ENCODE measurements around the gene ELMO1.

The ELMO1 gene

GRCh38 chr7:37364856-37365255, 83.8 kb downstream of the ELMO1 start:
- no peak for DNase-seq

DNA sequence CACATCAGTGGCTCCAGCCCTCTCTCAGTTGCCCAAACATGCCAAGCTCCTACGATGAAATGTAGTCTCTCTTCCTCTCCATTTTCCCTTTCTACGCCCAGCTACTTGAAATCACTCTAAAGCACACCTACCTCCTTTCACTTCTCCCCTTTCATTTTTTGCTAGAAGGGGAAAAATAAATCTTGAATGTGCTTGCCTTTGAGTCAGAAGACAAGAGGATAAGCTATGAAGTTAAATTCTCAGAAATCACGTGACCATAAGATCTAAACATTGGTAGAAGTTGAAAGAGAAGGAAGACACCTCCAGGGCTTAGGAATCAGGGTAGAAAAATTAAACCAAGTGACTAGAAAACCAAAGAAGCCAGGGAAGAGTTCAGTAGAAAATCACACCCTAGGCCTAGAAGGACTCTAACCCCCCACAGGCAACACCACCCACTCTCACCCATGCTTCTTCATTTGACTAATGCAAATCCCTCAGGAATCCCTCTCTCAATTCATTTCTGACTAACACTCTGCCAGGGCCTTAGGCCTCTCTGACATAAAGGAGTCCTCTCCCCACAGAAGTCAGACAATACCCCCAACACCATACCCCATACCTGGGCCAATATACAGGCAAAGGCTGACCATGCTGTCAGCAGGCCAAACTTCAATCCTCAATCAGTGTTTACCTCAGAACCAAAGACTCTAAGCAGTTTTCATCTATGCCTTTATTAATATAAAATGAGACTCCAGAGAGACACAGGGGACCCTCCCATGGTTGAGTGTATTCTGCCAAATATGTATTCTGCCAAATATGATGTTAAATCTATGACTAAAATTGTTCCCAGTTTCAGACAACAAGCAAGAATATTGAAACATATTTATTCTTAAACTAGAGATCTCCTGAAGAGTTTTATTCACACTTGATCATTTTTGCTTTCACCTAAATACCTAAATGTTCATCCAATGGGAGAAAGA, 84.8 kb downstream of the ELMO1 start:
- no peak for DNase-seq

GRCh38 chr7:37362802-37363201, 85.9 kb downstream of the ELMO1 start:
- DNase-seq: no peak

- no peak for DNase-seq
Measured at GRCh38 chr7:37360484-37360883, 88.2 kb downstream of the ELMO1 start.

DNA sequence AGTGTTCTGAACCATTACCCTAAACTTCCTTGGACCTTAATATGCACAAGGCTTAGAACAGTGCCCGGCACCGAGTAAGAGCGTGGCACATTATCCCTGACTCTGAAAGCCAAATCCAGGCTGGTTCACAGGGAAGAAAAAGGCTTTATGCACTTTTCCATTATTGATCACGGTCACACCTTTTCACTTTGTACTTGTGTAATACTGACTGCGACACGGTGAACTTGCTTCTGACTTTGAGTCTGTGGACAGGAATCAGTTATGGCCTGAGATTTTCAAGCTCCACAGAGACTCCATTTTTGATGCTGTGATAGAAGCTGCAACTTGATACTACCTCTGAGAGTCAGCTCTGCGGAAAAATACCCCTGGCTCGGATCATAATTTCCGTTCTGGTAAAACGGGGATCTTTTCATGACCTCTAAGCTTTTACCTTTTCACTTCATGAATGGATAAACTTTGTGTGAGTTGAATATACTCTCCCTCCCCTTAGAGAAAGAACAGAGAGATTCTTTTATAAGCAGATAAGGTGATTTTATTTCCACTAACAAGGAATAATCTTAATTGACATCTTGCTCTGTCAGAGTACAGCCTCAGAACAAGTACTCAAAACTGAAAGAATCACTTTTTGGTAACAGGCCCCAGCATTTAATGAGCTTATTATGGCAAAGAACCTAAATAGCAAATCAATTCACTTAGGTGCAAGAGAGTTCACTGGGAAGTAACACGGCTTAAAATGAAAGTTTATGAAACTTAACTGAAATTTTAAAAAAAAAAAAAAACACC, 88.8 kb downstream of the ELMO1 start:
- no peak for DNase-seq

GRCh38 chr7:37359180-37359579, 89.5 kb downstream of the ELMO1 start:
- no peak for DNase-seq

DNA sequence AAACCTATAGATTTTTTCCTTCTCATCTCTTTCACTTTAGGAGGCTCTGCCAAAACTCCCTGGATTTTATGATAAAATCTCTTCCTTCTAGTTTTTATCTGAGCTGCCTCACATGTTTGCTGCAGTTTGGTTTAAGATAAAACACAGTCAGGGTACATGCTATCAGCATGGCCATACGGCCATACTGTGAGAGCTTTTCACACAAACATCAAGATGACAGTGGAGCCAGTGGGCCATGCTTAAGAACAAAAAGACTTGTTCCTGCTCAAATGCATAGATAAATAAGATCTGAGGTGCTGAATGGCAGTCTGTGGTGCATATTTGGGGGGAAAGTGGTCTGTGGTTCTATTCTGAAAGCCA, 91.0 kb downstream of the ELMO1 start:
- DNase-seq: no peak

GRCh38 chr7:37356911-37357636, 91.6 kb downstream of the ELMO1 start:
- no peak for DNase-seq

GRCh38 chr7:37354656-37355131, 94.0 kb downstream of the ELMO1 start:
- DNase-seq: peak; percentile 36

GRCh38 chr7:37353949-37354655, 94.6 kb downstream of the ELMO1 start:
- no peak for DNase-seq

- no peak for DNase-seq
Measured at GRCh38 chr7:37352974-37353948, 95.4 kb downstream of the ELMO1 start.

DNA sequence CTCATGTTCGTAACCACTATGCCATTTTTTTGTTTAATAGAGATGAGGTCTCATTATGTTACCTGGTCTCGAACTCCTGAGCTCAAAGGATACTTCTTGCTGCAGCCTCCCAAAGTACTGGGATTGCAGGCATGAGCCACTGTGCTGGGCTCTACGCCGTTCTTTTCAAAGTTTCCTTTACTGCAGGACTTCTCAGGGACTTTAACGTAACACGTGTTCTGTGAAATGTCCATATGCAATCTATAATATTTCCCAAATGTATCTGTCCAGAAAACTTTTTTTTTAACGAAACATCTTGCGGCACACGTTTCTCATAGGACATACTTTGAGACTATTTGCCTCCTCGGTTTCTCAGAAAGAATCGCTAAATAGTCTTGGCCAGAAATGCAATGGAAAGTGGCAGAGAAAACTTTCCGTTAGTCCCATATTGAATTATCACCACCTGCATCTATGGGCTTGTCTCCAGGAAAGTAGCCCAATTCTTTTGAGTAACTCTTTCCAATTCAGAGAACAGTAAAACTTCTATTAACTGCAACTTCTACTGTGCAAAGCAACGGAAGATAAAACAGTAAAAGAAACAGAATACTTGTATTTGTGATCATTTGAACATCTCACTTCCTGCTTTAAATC, 96.3 kb downstream of the ELMO1 start:
- DNase-seq: no peak

DNA sequence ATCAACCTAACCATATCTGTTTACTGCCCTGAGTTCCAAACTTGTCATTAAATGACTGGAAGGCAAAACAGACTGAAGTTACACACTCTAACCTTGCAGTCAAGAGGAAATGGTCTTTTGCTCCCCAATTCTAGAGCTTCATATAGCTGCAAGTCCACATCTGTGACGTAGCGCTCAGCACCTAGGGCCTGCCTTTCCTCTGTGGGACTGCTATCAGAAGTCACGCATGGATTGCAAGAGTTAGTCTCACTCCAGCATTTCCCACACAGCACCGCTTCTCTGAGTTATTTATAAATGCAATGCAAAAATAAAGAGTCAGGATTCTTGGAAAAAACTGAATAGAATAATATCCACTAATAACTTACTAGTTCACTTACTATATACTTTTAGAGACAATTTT, 96.9 kb downstream of the ELMO1 start:
- DNase-seq: no peak

DNA sequence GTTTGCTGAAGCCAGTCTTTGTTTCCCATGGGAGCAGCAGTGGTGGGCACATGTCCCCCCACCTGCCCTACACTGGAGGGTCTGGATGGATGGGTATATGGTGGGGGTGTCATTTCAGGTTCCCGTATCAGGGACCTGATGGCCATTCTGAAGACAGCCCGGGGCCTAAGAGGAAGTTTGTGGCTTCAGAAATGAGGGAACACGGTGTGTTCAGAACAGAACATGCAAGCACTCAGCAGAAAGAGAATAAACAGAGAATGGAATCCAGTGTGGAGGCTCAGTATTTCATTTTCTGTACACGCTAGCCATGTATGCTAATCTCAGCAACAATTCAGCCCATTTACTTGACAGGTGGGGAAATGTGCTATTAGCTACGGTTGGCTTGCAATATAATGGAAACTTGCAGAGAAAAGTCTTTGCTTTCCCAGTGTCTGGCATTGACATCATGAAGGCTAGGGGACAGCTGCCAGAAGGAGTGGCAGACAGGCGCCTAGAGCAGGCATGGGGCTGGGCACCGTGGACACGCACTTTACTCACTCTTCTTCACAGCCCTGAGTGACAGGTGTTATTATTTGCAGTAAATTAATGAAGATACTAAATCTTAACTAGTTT, 98.6 kb downstream of the ELMO1 start:
- no peak for DNase-seq

- no peak for DNase-seq
Measured at GRCh38 chr7:37348982-37349381, 99.7 kb downstream of the ELMO1 start.

DNA sequence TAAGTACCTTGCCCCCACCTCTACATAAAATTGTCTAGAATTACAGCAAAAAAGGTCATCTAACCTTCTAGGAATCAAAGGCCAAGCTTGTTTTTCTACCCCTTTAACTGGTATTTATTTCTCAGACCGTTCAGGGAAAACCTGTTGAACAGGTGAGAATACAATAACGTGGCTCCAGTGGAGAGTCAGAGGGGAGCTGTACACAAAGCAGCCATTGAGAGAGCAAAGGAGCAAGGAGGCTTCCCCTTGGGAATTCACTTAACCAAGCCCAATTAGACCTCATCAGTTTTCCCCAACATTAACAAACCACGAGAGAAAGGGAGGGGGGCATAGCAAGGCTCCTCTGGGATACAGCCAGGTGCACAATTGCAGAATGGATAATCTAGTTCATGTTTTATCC, 101.9 kb downstream of the ELMO1 start:
- DNase-seq: no peak

- DNase-seq: no peak
Measured at GRCh38 chr7:37344886-37345579, 103.6 kb downstream of the ELMO1 start.

DNA sequence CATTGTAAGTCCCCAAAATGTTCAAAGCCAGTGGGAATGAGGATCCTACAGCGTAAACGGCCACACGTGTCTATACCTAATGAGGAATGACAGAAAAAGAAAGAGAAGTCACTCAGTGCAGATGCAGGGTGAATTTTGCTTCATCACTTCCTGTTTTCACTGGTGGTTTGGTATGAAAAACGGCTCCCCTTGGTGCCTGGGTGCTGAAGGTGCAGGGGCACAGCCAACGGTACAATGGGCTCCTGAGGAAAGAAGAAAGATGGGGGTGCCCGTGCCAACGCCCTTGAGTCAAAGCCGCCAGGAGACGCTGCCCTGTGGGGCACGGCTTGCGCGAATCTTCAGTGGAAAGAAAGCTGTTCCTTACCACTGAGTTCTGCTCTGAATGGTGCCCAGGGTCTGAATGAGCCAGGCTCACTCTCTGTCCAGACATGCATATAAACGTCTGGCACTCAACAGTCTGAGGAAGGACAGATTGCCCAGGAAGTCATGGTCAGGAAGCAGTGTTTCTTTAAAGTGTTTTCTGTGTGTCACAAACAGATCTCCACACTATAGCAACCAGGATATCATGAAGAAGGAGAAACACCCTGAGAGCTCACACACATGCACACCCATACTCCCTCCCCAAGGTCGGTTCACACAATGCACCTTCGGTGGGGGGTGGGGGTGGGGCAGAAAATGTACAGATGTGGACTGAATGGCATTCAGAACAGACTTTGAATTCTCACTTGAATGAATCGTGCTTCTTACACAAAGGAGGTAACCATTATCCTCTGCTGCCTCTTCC, 105.8 kb downstream of the ELMO1 start:
- no peak for DNase-seq

All from fibroblast of skin of scalp (primary cell).